ENCODE measurements around the gene HDLBP.
A peak's percentile ranks its signal among the peaks of the same experiment; 100 is the strongest.
"Not testable (repeated sequence)": the region's sequence is repeated elsewhere in the genome, so short reads cannot be mapped to it uniquely, and the experiment has no call there.

Gene HDLBP

GRCh38 chr2:241288324-241288888 is 27.1 kb downstream of the HDLBP start:
- Mint-ChIP-seq H3K4me1 (peaks cover 40% of the 10 kb centered on the region), H3K9me3 (no peaks in the 10 kb centered on the region), H3K36me3 (peaks cover 12% of the 10 kb centered on the region), H3K27me3 (no peaks in the 10 kb centered on the region), H3K4me3 (no peak overlapping the region), H3K27ac (peak overlapping the region; percentile 29)
- DNase-seq: no peak
- CTCF ChIA-PET: interaction anchor here (1.6 kb wide), 1 partner anchor 9 kb away, joined by 3 read pairs; no protein-coding TSS in a partner anchor

GRCh38 chr2:241286348-241287090 is 29.0 kb downstream of the HDLBP start:
- H3K4me1 Mint-ChIP-seq: peaks cover 36% of the 10 kb centered on the region
- H3K27me3 Mint-ChIP-seq: no peaks in the 10 kb centered on the region

GRCh38 chr2:241285596-241285995 is 29.9 kb downstream of the HDLBP start:
- peaks cover 15% of the 10 kb centered on the region for H3K36me3 Mint-ChIP-seq
- H3K4me3 Mint-ChIP-seq: no peak overlapping the region
- H3K27ac Mint-ChIP-seq: no peak overlapping the region
- peaks cover 29% of the 10 kb centered on the region for H3K4me1 Mint-ChIP-seq
- H3K9me3 Mint-ChIP-seq: no peaks in the 10 kb centered on the region
- no peak for DNase-seq
- CTCF ChIA-PET: no interaction called here
- H3K27me3 Mint-ChIP-seq: no peaks in the 10 kb centered on the region

More at GRCh38 chr2:241286348-241287090, 29.0 kb downstream of the HDLBP start:
- DNase-seq: no peak
- no peak overlapping the region for H3K4me3 Mint-ChIP-seq
- no peaks in the 10 kb centered on the region for H3K9me3 Mint-ChIP-seq
- CTCF ChIA-PET: no interaction called here
- no peak overlapping the region for H3K27ac Mint-ChIP-seq
- H3K36me3 Mint-ChIP-seq: peaks cover 15% of the 10 kb centered on the region

GRCh38 chr2:241282555-241282954 is 32.9 kb downstream of the HDLBP start:
- H3K4me1 Mint-ChIP-seq: peaks cover 26% of the 10 kb centered on the region
- CTCF ChIA-PET: no interaction called here

DNA sequence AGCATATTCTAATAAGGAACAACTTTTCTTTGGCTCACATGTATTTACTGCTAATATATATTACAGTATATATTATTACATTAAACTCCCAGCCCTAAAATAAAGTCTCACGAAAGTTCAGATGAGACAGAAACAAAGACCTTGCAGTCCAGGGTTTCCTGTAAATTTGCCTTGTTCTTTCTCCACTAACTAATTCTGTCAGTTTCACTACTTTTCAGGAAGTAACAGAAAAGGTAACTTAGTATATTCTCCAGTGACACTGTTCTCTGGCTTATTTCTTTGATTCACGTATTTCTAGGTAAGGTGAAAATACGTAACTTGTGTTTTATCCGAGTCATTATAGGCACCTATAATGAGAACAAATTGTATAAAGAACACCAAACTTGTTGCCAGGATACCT is 35.2 kb downstream of the HDLBP start:
- H3K36me3 Mint-ChIP-seq: peaks cover 15% of the 10 kb centered on the region
- CTCF ChIA-PET: interaction anchor here (0.7 kb wide), 1 partner anchor 13 kb away, joined by 3 read pairs; no protein-coding TSS in a partner anchor
- peaks cover 2% of the 10 kb centered on the region for H3K9me3 Mint-ChIP-seq
- peaks cover 25% of the 10 kb centered on the region for H3K4me1 Mint-ChIP-seq
- no peak overlapping the region for H3K4me3 Mint-ChIP-seq
- no peak for DNase-seq
- H3K27me3 Mint-ChIP-seq: no peaks in the 10 kb centered on the region
- no peak overlapping the region for H3K27ac Mint-ChIP-seq

More at GRCh38 chr2:241282555-241282954, 32.9 kb downstream of the HDLBP start:
- H3K27ac Mint-ChIP-seq: no peak overlapping the region
- no peaks in the 10 kb centered on the region for H3K27me3 Mint-ChIP-seq
- no peak overlapping the region for H3K4me3 Mint-ChIP-seq
- H3K9me3 Mint-ChIP-seq: no peaks in the 10 kb centered on the region
- DNase-seq: no peak
- peaks cover 8% of the 10 kb centered on the region for H3K36me3 Mint-ChIP-seq

GRCh38 chr2:241279828-241280227 is 35.6 kb downstream of the HDLBP start:
- H3K4me1 Mint-ChIP-seq: peaks cover 28% of the 10 kb centered on the region
- no peak overlapping the region for H3K4me3 Mint-ChIP-seq
- CTCF ChIA-PET: interaction anchor here (0.7 kb wide), 1 partner anchor 13 kb away, joined by 3 read pairs; no protein-coding TSS in a partner anchor
- H3K27ac Mint-ChIP-seq: no peak overlapping the region
- peaks cover 7% of the 10 kb centered on the region for H3K9me3 Mint-ChIP-seq
- no peaks in the 10 kb centered on the region for H3K27me3 Mint-ChIP-seq
- peaks cover 20% of the 10 kb centered on the region for H3K36me3 Mint-ChIP-seq
- no peak for DNase-seq

DNA sequence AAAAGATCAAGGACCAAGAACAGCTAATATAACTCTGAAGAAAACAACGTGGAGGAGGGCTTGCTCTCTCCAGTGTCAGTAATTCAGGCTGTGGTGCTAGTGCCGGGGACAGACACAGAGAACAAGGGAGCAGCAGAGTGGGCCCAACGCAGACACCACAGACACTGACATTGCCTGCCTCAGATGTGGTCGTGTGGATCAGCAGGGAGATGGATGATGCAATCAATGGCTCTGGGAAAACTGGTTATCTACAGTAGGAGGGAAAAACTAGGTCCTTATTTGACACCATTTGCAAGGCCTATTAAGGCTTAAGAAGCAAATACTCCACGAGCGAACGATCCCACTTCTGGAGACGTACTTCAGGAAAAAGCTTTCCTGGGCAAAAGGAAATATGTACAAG is 36.1 kb downstream of the HDLBP start:
- no peak for DNase-seq
- H3K4me1 Mint-ChIP-seq: peaks cover 28% of the 10 kb centered on the region
- H3K9me3 Mint-ChIP-seq: peaks cover 7% of the 10 kb centered on the region
- CTCF ChIA-PET: no interaction called here
- H3K27me3 Mint-ChIP-seq: no peaks in the 10 kb centered on the region
- H3K27ac Mint-ChIP-seq: no peak overlapping the region
- peaks cover 23% of the 10 kb centered on the region for H3K36me3 Mint-ChIP-seq
- H3K4me3 Mint-ChIP-seq: no peak overlapping the region

GRCh38 chr2:241278306-241278705 is 37.2 kb downstream of the HDLBP start:
- peaks cover 26% of the 10 kb centered on the region for H3K36me3 Mint-ChIP-seq
- H3K4me3 Mint-ChIP-seq, H3K27ac Mint-ChIP-seq, H3K27me3 Mint-ChIP-seq, DNase-seq, H3K9me3 Mint-ChIP-seq: not testable (repeated sequence)
- CTCF ChIA-PET: interaction anchor here (1.2 kb wide), 1 partner anchor 12 kb away, joined by 3 read pairs; no protein-coding TSS in a partner anchor
- peaks cover 31% of the 10 kb centered on the region for H3K4me1 Mint-ChIP-seq

GRCh38 chr2:241275910-241276309 is 39.6 kb downstream of the HDLBP start:
- Mint-ChIP-seq H3K27ac (no peak overlapping the region), H3K36me3 (peaks cover 27% of the 10 kb centered on the region), H3K4me1 (peaks cover 36% of the 10 kb centered on the region), H3K9me3 (peaks cover 7% of the 10 kb centered on the region), H3K27me3 (no peaks in the 10 kb centered on the region), H3K4me3 (no peak overlapping the region)
- DNase-seq: no peak
- CTCF ChIA-PET: no interaction called here

DNA sequence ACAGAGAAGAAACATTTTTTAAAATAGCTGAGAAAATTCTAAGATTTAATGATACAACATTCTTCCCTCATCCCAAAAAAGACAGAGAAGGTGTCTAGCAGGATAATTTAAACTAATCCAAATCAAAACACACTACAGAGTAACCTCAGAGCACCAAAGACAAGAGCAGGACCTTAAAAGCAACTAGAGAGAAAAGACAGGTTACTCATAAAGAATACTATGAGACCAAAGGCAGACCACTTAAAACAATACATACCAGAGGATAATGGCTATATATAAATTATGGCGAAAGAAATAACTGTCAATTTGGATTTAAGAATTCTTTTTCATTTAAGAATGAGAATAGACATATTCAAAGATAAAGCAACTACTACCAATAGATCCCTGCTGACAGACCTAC is 40.0 kb downstream of the HDLBP start:
- peaks cover 7% of the 10 kb centered on the region for H3K9me3 Mint-ChIP-seq
- no peak overlapping the region for H3K4me3 Mint-ChIP-seq
- H3K36me3 Mint-ChIP-seq: peaks cover 28% of the 10 kb centered on the region
- no peak overlapping the region for H3K27ac Mint-ChIP-seq
- DNase-seq: no peak
- CTCF ChIA-PET: no interaction called here
- peaks cover 37% of the 10 kb centered on the region for H3K4me1 Mint-ChIP-seq
- H3K27me3 Mint-ChIP-seq: no peaks in the 10 kb centered on the region

DNA sequence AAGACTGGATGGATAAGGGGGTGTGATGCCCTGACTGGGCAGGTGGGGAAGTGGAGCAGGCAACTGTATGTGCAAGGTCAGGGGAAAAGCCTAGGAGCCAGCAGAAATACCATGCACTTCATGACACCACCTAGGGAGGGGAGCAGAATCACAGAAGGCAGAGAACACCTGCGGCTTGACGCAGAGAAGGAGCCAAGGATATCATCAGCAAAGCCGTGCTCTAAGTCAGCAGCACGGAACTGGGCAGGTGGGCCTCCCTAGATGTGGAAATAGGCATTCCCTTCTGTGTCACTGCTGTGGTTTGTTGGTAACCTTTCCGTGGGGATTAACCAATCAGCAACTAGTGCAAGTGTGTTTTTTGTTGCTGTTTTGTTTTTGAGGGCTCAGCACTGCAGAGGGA is 41.3 kb downstream of the HDLBP start:
- no peak overlapping the region for H3K27ac Mint-ChIP-seq
- H3K36me3 Mint-ChIP-seq: peaks cover 27% of the 10 kb centered on the region
- no peak overlapping the region for H3K4me3 Mint-ChIP-seq
- DNase-seq: no peak
- peaks cover 7% of the 10 kb centered on the region for H3K9me3 Mint-ChIP-seq
- CTCF ChIA-PET: no interaction called here
- peaks cover 37% of the 10 kb centered on the region for H3K4me1 Mint-ChIP-seq
- no peaks in the 10 kb centered on the region for H3K27me3 Mint-ChIP-seq

GRCh38 chr2:241273210-241274020 is 42.1 kb downstream of the HDLBP start:
- H3K36me3 Mint-ChIP-seq: peaks cover 31% of the 10 kb centered on the region
- H3K27ac Mint-ChIP-seq: no peak overlapping the region
- H3K27me3 Mint-ChIP-seq: no peaks in the 10 kb centered on the region
- peak overlapping the region; percentile 58 for H3K4me3 Mint-ChIP-seq
- H3K9me3 Mint-ChIP-seq: peaks cover 7% of the 10 kb centered on the region
- peaks cover 40% of the 10 kb centered on the region for H3K4me1 Mint-ChIP-seq
- DNase-seq: no peak
- CTCF ChIA-PET: no interaction called here

DNA sequence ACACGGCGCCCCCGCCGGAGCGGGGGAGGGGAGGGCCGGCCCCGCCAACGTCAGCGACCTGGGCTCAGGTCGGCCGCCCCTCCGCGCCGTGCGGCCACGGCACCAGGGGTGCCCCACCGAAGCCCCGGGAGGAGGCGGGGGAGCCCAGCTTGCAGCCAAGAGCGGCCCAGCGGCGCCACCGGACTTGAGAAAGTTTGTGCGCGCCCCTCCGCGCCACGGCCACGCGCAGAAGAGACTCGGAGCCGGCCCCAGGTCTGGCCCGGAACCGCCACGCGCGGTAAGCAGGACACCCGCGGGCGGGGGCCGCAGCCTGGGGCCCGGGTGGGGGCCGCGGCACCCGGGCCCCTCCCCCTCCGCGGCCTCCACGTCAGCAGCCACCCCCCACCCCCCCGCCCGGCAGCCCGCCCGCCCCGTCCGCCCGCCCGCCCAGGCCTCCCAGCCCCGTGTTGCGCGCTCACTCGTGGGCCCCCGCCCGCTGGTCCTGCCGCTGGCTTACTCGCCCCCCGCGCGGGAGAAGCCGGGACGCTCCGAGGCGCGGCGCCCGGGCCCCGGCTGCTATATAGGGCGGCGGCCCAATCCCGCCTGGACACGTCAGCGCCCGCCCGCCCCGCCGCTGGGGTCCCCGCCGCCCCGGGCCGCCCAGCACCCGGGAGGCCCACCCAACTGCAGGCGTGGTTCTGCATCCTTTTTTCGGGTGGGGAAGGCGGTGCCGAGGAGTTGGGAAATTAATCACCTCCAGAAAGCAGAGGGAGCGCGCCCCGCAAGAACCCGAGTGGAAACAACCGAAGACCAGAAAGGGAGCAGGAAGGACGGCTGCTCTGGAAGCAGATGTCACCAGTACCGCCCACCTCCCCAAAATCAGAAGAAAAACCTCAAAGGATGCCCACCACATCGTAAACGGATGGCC is 42.9 kb downstream of the HDLBP start:
- peak; percentile 67 for DNase-seq
- H3K36me3 Mint-ChIP-seq: peaks cover 34% of the 10 kb centered on the region
- peak overlapping the region; percentile 58 for H3K4me3 Mint-ChIP-seq
- H3K27me3 Mint-ChIP-seq: no peaks in the 10 kb centered on the region
- H3K4me1 Mint-ChIP-seq: peaks cover 43% of the 10 kb centered on the region
- H3K27ac Mint-ChIP-seq: no peak overlapping the region
- CTCF ChIA-PET: no interaction called here
- peaks cover 7% of the 10 kb centered on the region for H3K9me3 Mint-ChIP-seq

Measured in activated naive CD4-positive, alpha-beta T cell treated with anti-CD3 and anti-CD28 coated beads, Interleukin-2, amount 10 ng/mL, durations not matched to agents 7 days and 5 days (primary cell).